Neuronal stem cell (in vitro differentiated cells): ENCODE data around the gene SLC2A9.

Experiments
- DNase-seq: peaks from one replicate; pipeline ENCODE4 v3.0.0-alpha.2; 2013; ENCODE audit warnings: low spot score
- H2AFZ ChIP-seq: one replicate; pipeline ENCODE4 v1.6.1; 2013; ENCODE audit warnings: mild to moderate bottlenecking, low read length, inconsistent platforms
- H2AK5ac ChIP-seq: 2 replicates; pipeline ENCODE4 v1.6.1; 2013; ENCODE audit warnings: low read depth, mild to moderate bottlenecking, inconsistent platforms, low read length, moderate library complexity, mixed read lengths
- H2BK120ac ChIP-seq: 2 replicates; pipeline ENCODE4 v1.6.1; 2013; ENCODE audit warnings: low read depth, mild to moderate bottlenecking, inconsistent platforms, low read length, moderate library complexity, mixed read lengths
- H2BK12ac ChIP-seq: one replicate; pipeline ENCODE4 v1.6.1; 2013; ENCODE audit warnings: low read length, inconsistent platforms
- H2BK15ac ChIP-seq: 2 replicates; pipeline ENCODE4 v1.6.1; 2013; ENCODE audit warnings: mild to moderate bottlenecking, low read length, inconsistent platforms, mixed read lengths
- H2BK5ac ChIP-seq: one replicate; pipeline ENCODE4 v1.6.1; 2013; ENCODE audit warnings: inconsistent platforms, mild to moderate bottlenecking, low read length, moderate library complexity
- H3K14ac ChIP-seq: one replicate; pipeline ENCODE4 v1.6.1; 2013; ENCODE audit warnings: low read length, inconsistent platforms
- H3K18ac ChIP-seq: 2 replicates; pipeline ENCODE4 v1.6.1; 2013; ENCODE audit warnings: low read length, inconsistent platforms
- H3K23ac ChIP-seq: 2 replicates; pipeline ENCODE4 v1.6.1; 2013; ENCODE audit warnings: low read depth, mild to moderate bottlenecking, mixed read lengths, low read length, inconsistent platforms; ENCODE audit not compliant: poor library complexity
- H3K27ac ChIP-seq: replicated peaks from 3 replicates; pipeline ENCODE4 v1.5.1; 2013; ENCODE audit warnings: low read length, inconsistent platforms
- H3K27me3 ChIP-seq, 3 experiments: 2 replicates each; pipeline ENCODE4 v1.6.1; 2013; ENCODE audit warnings: low read length in 3 of 3, mild to moderate bottlenecking in 2 of 3, inconsistent platforms in 1 of 3, low read depth in 1 of 3, mixed read lengths in 1 of 3, moderate library complexity in 1 of 3; ENCODE audit not compliant: control insufficient read depth in 3 of 3, insufficient read depth in 3 of 3
- H3K36me3 ChIP-seq, 2 donors: replicated peaks in 1 of 2; 2 replicates each; pipeline ENCODE4 v1.6.1; 2013; ENCODE audit warnings: low read length in 2 of 2; ENCODE audit not compliant: control insufficient read depth in 2 of 2, insufficient read depth in 2 of 2
- H3K4ac ChIP-seq: 2 replicates; pipeline ENCODE4 v1.6.1; 2013; ENCODE audit warnings: inconsistent platforms, mild to moderate bottlenecking, low read length, moderate library complexity
- H3K4me1 ChIP-seq, 2 donors: 1 replicate in 1 of 2; 2 replicates in 1 of 2; pipeline ENCODE4 v1.6.1; 2013; ENCODE audit warnings: low read length in 2 of 2, low read depth in 1 of 2; ENCODE audit not compliant: control insufficient read depth in 2 of 2, insufficient read depth in 1 of 2
- H3K4me2 ChIP-seq: one replicate; pipeline ENCODE4 v1.6.1; 2013; ENCODE audit warnings: mild to moderate bottlenecking, low read length, inconsistent platforms; ENCODE audit not compliant: insufficient read depth, poor library complexity, severe bottlenecking
- H3K4me3 ChIP-seq, 2 donors: 2 replicates each; pipeline ENCODE4 v1.5.1; 2013; ENCODE audit warnings: low read length in 2 of 2, mild to moderate bottlenecking in 2 of 2, inconsistent platforms in 1 of 2, moderate library complexity in 1 of 2
- H3K79me1 ChIP-seq: one replicate; pipeline ENCODE4 v1.6.1; 2013; ENCODE audit warnings: low read depth, mild to moderate bottlenecking, inconsistent platforms, low read length, moderate library complexity
- H3K9ac ChIP-seq: one replicate; pipeline ENCODE4 v1.6.1; 2013; ENCODE audit warnings: mild to moderate bottlenecking, low read depth, low read length, inconsistent platforms; ENCODE audit not compliant: poor library complexity
- H3K9me3 ChIP-seq, 2 donors: replicated peaks in 1 of 2; 2 replicates each; pipeline versions ENCODE3 to v1.6.1; 2013; ENCODE audit warnings: low read length in 2 of 2, mild to moderate bottlenecking in 2 of 2, inconsistent platforms in 1 of 2, low read depth in 1 of 2, mixed read lengths in 1 of 2, moderate library complexity in 1 of 2; ENCODE audit not compliant: control insufficient read depth in 2 of 2, insufficient read depth in 1 of 2
- H4K8ac ChIP-seq: one replicate; pipeline ENCODE4 v1.6.1; 2013; ENCODE audit warnings: low read depth, mild to moderate bottlenecking, inconsistent platforms, low read length, moderate library complexity
- H4K91ac ChIP-seq: one replicate; pipeline ENCODE4 v1.6.1; 2013; ENCODE audit warnings: low read length, low read depth, mild to moderate bottlenecking, inconsistent platforms; ENCODE audit not compliant: poor library complexity
- WGBS, 2 donors: extraction: QIAGEN DNeasy Blood & Tissue Kit; methylation state at CpG; one replicate each; pipeline ENCODE4 v1.1.7; 2013; ENCODE audit warnings: missing lambda C conversion rate in 2 of 2, mixed read lengths in 1 of 2; ENCODE audit not compliant: insufficient read length in 2 of 2, insufficient replicate concordance in 1 of 2; ENCODE audit errors: extremely low coverage in 2 of 2; 5-methylcytosine and 5-hydroxymethylcytosine counted together

The SLC2A9 gene

GRCh38 chr4:9923195-9923812 lies 98.0 kb downstream of the SLC2A9 start:
- H3K9ac ChIP-seq = no peak overlapping the region
- no peaks in the 10 kb centered on the region for H3K9me3 ChIP-seq
- no CpG with 5 or more reads among the region's 12 CpGs for WGBS, 2 donors
- no peak overlapping the region for H2BK12ac ChIP-seq
- H3K4ac ChIP-seq = no peak overlapping the region
- H3K4me3 ChIP-seq = no peak overlapping the region
- no peaks in the 10 kb centered on the region for H3K27me3 ChIP-seq
- no peak overlapping the region for H4K91ac ChIP-seq
- no peaks in the 10 kb centered on the region for H3K36me3 ChIP-seq
- H2AFZ ChIP-seq = no peak overlapping the region
- peak overlapping the region; percentile 26 for H4K8ac ChIP-seq
- peaks cover 0 to 14% of the 10 kb centered on the region in 2 donors for H3K4me1 ChIP-seq
- H3K79me1 ChIP-seq = no peaks in the 10 kb centered on the region
- no peak overlapping the region for H3K14ac ChIP-seq
- H2BK120ac ChIP-seq = no peak overlapping the region
- peak overlapping the region; percentile 82 for H2AK5ac ChIP-seq
- no peak overlapping the region for H2BK15ac ChIP-seq
- no peak overlapping the region for H2BK5ac ChIP-seq
- no peak overlapping the region for H3K27ac ChIP-seq
- no peak overlapping the region for H3K18ac ChIP-seq
- DNase-seq = no peak
- H3K4me2 ChIP-seq = no peak overlapping the region
- no peak overlapping the region for H3K23ac ChIP-seq

- Histone ChIP-seq H2BK120ac (no peak overlapping the region), H3K79me1 (no peaks in the 10 kb centered on the region), H2BK15ac (no peak overlapping the region), H3K27me3 (no peaks in the 10 kb centered on the region), H3K36me3 (no peaks in the 10 kb centered on the region), H3K23ac (no peak overlapping the region), H3K27ac (no peak overlapping the region), H4K91ac (no peak overlapping the region), H3K4me1 (peaks cover 0 to 14% of the 10 kb centered on the region in 2 donors), H3K18ac (no peak overlapping the region), H2AK5ac (no peak overlapping the region), H3K4ac (no peak overlapping the region), H2BK12ac (no peak overlapping the region), H3K4me2 (no peak overlapping the region), H2BK5ac (no peak overlapping the region), H3K9ac (no peak overlapping the region), H2AFZ (no peak overlapping the region), H3K9me3 (no peaks in the 10 kb centered on the region), H3K14ac (no peak overlapping the region), H4K8ac (no peak overlapping the region), H3K4me3 (no peak overlapping the region)
- WGBS, 2 donors = no CpG with 5 or more reads among the region's 6 CpGs
- DNase-seq = peak; percentile 11
These were observed 100.0 kb downstream of the SLC2A9 start for GRCh38 chr4:9921326-9921725.

GRCh38 chr4:9920029-9920428 lies 101.3 kb downstream of the SLC2A9 start:
- H2AK5ac ChIP-seq = no peak overlapping the region
- peak overlapping the region; percentile 70 for H3K18ac ChIP-seq
- WGBS, 2 donors = no CpG with 5 or more reads among the region's 2 CpGs
- peak overlapping the region; percentile 38 for H2BK15ac ChIP-seq
- H3K4me2 ChIP-seq = no peak overlapping the region
- no peaks in the 10 kb centered on the region for H3K27me3 ChIP-seq
- H3K9me3 ChIP-seq = no peaks in the 10 kb centered on the region
- peaks cover 0 to 13% of the 10 kb centered on the region in 2 donors for H3K4me1 ChIP-seq
- H4K91ac ChIP-seq = no peak overlapping the region
- H3K23ac ChIP-seq = no peak overlapping the region
- no peak overlapping the region for H3K27ac ChIP-seq
- H2AFZ ChIP-seq = no peak overlapping the region
- H3K9ac ChIP-seq = no peak overlapping the region
- no peak overlapping the region for H3K14ac ChIP-seq
- no peak overlapping the region for H4K8ac ChIP-seq
- H3K4ac ChIP-seq = no peak overlapping the region
- no peaks in the 10 kb centered on the region for H3K36me3 ChIP-seq
- no peak overlapping the region for H2BK12ac ChIP-seq
- no peak overlapping the region for H2BK120ac ChIP-seq
- H3K79me1 ChIP-seq = no peaks in the 10 kb centered on the region
- peak overlapping the region in 1 of 2 donors; percentile 44 for H3K4me3 ChIP-seq
- H2BK5ac ChIP-seq = no peak overlapping the region
- no peak for DNase-seq

- Histone ChIP-seq H2AK5ac (no peak overlapping the region), H4K8ac (no peak overlapping the region), H3K4me3 (no peak overlapping the region), H3K4me1 (peaks cover 0 to 8% of the 10 kb centered on the region in 2 donors), H2BK12ac (no peak overlapping the region), H2BK5ac (no peak overlapping the region), H3K23ac (no peak overlapping the region), H3K4me2 (no peak overlapping the region), H3K27ac (no peak overlapping the region), H2BK120ac (no peak overlapping the region), H3K79me1 (no peaks in the 10 kb centered on the region), H2AFZ (no peak overlapping the region), H4K91ac (no peak overlapping the region), H2BK15ac (no peak overlapping the region), H3K36me3 (no peaks in the 10 kb centered on the region), H3K9me3 (no peaks in the 10 kb centered on the region), H3K27me3 (no peaks in the 10 kb centered on the region), H3K18ac (no peak overlapping the region), H3K14ac (no peak overlapping the region), H3K9ac (no peak overlapping the region), H3K4ac (no peak overlapping the region)
- no peak for DNase-seq
- no CpG with 5 or more reads among the region's 6 CpGs for WGBS, 2 donors
These were observed 102.2 kb downstream of the SLC2A9 start for GRCh38 chr4:9919047-9919446.
